Loucy (cell line): ENCODE results near the gene SYTL1.

ENCODE experiments used
- H2AFZ ChIP-seq: fragments of 200-600 bp; sonication (generic); 2 replicates; pipeline ENCODE4 v1.6.0; 2016; ENCODE audit warnings: antibody characterized with exemption, mild to moderate bottlenecking, low read length, moderate library complexity
- H3F3A ChIP-seq: fragments of 200-600 bp; 2 replicates; pipeline ENCODE4 v1.6.0; 2016; ENCODE audit warnings: antibody characterized with exemption, low read depth, mild to moderate bottlenecking
- H3K27me3 ChIP-seq: fragments of 200-600 bp; sonication (generic); 2 replicates; pipeline ENCODE4 v1.6.1; 2014; ENCODE audit warnings: low read length, mild to moderate bottlenecking; ENCODE audit not compliant: insufficient read depth, poor library complexity, severe bottlenecking
- H3K36me3 ChIP-seq: fragments of 200-600 bp; sonication (generic); 2 replicates; pipeline ENCODE4 v1.6.1; 2016; ENCODE audit warnings: low read length; ENCODE audit not compliant: insufficient read depth
- H3K4me1 ChIP-seq: fragments of 200-600 bp; sonication (generic); 2 replicates; pipeline ENCODE4 v1.5.1; 2014; ENCODE audit warnings: low read length, mild to moderate bottlenecking; ENCODE audit not compliant: insufficient read depth, poor library complexity, severe bottlenecking
- H3K4me2 ChIP-seq: fragments of 200-600 bp; sonication (generic); 2 replicates; pipeline ENCODE4 v1.6.0; 2014; ENCODE audit warnings: antibody characterized with exemption, low read length, low read depth, mild to moderate bottlenecking; ENCODE audit not compliant: poor library complexity, severe bottlenecking
- H3K4me3 ChIP-seq: fragments of 200-600 bp; sonication (generic); 2 replicates; pipeline ENCODE4 v1.5.1; 2014; ENCODE audit warnings: low read length, mild to moderate bottlenecking, mixed read lengths; ENCODE audit not compliant: poor library complexity, severe bottlenecking
- H3K79me2 ChIP-seq: fragments of 200-600 bp; sonication (generic); 2 replicates; pipeline ENCODE4 v1.6.1; 2014; ENCODE audit warnings: low read length; ENCODE audit not compliant: insufficient read depth
- H3K9ac ChIP-seq: fragments of 200-600 bp; sonication (generic); 2 replicates; pipeline ENCODE4 v1.6.0; 2014; ENCODE audit warnings: mild to moderate bottlenecking, low read depth, low read length, moderate library complexity; ENCODE audit not compliant: poor library complexity, severe bottlenecking
- H3K9me2 ChIP-seq: fragments of 200-600 bp; sonication (generic); replicated peaks from 2 replicates; pipeline ENCODE4 v1.6.1; 2016; ENCODE audit warnings: low read depth, low read length, mixed read lengths
- H3K9me3 ChIP-seq: fragments of 200-600 bp; sonication (generic); 2 replicates; pipeline ENCODE4 v1.6.1; 2014; ENCODE audit warnings: mild to moderate bottlenecking, antibody characterized with exemption, low read length, low read depth; ENCODE audit not compliant: insufficient read depth
- H4K20me1 ChIP-seq: fragments of 200-600 bp; sonication (generic); 2 replicates; pipeline ENCODE4 v1.6.0; 2014; ENCODE audit warnings: antibody characterized with exemption, low read length, mild to moderate bottlenecking; ENCODE audit not compliant: insufficient read depth, poor library complexity, severe bottlenecking
- CTCF ChIP-seq: fragments of 200-600 bp; sonication (generic); conservative IDR thresholded peaks from 2 replicates; pipeline ENCODE4 v1.5.1; 2014; ENCODE audit warnings: mild to moderate bottlenecking, antibody characterized with exemption, low read length
- EZH2phosphoT487 ChIP-seq: fragments of 200-600 bp; IDR thresholded peaks from 2 replicates; pipeline ENCODE4 v1.6.1; 2018; ENCODE audit warnings: antibody characterized with exemption, mild to moderate bottlenecking, moderate library complexity, borderline replicate concordance

The SYTL1 gene

GRCh38 chr1:27394925-27395324 lies 53.1 kb downstream of the SYTL1 start:
- Histone ChIP-seq H3K27me3 (no peaks in the 10 kb centered on the region), H3K9me3 (no peaks in the 10 kb centered on the region), H3K9ac (no peak overlapping the region), H3K9me2 (no peaks in the 10 kb centered on the region), H3K4me3 (no peak overlapping the region), H3K36me3 (no peaks in the 10 kb centered on the region), H3F3A (no peaks in the 10 kb centered on the region), H2AFZ (no peak overlapping the region), H3K4me2 (no peak overlapping the region), H3K4me1 (peaks cover 11% of the 10 kb centered on the region), H3K79me2 (no peaks in the 10 kb centered on the region), H4K20me1 (no peaks in the 10 kb centered on the region)
- no peak for TF ChIP-seq CTCF
- no peak for TF ChIP-seq EZH2phosphoT487

GRCh38 chr1:27395441-27396195 lies 53.8 kb downstream of the SYTL1 start:
- Histone ChIP-seq H3K36me3 (no peaks in the 10 kb centered on the region), H4K20me1 (no peaks in the 10 kb centered on the region), H3K27me3 (no peaks in the 10 kb centered on the region), H3K4me1 (peaks cover 11% of the 10 kb centered on the region), H3K4me3 (no peak overlapping the region), H3K9me2 (no peaks in the 10 kb centered on the region), H3F3A (no peaks in the 10 kb centered on the region), H3K79me2 (no peaks in the 10 kb centered on the region), H2AFZ (0 out of 2 replicates have a peak overlapping the region, but pooled peaks have one; percentile 55), H3K9ac (no peak overlapping the region), H3K9me3 (no peaks in the 10 kb centered on the region), H3K4me2 (no peak overlapping the region)
- TF ChIP-seq EZH2phosphoT487 (no peak), CTCF (peak; percentile 96)

GRCh38 chr1:27397110-27397509 lies 55.3 kb downstream of the SYTL1 start:
- H3F3A ChIP-seq: no peaks in the 10 kb centered on the region
- H4K20me1 ChIP-seq: no peaks in the 10 kb centered on the region
- no peak overlapping the region for H2AFZ ChIP-seq
- no peaks in the 10 kb centered on the region for H3K79me2 ChIP-seq
- H3K27me3 ChIP-seq: no peaks in the 10 kb centered on the region
- TF ChIP-seq EZH2phosphoT487 (no peak), CTCF (no peak)
- H3K4me2 ChIP-seq: no peak overlapping the region
- no peaks in the 10 kb centered on the region for H3K9me3 ChIP-seq
- H3K4me1 ChIP-seq: peaks cover 20% of the 10 kb centered on the region
- no peaks in the 10 kb centered on the region for H3K9me2 ChIP-seq
- H3K9ac ChIP-seq: no peak overlapping the region
- H3K36me3 ChIP-seq: no peaks in the 10 kb centered on the region
- no peak overlapping the region for H3K4me3 ChIP-seq
